ENCODE measurements around the gene SEMA5A. TPM values are rescaled to one million over a fixed set of nuclear protein-coding genes. Genes with fewer than 3 reads are reported as not detected.

SEMA5A gene
- total RNA-seq, 1 donor from 2014 or later: under 0.01 TPM

DNA sequence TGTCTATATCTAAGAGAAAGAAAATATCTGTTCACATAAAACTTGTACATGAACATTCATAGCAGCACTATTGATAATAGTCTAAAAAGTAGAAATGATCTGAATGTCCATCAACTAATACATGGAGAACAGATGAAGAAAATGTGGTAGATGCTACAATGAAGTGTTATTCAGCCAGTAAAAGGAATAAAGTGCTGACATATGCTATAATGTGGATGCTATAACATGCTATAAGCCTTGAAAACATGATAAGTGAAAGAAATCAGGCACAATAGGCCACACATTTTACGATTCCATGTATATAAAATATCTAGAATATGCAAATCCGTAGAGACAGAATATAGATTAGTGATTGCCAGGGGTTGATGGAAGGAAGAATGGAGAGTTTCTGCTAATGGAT lies 146.8 kb downstream of the SEMA5A start:
- DNase-seq (ENCODE audit: low read depth in 2 of 2): no peak

DNA sequence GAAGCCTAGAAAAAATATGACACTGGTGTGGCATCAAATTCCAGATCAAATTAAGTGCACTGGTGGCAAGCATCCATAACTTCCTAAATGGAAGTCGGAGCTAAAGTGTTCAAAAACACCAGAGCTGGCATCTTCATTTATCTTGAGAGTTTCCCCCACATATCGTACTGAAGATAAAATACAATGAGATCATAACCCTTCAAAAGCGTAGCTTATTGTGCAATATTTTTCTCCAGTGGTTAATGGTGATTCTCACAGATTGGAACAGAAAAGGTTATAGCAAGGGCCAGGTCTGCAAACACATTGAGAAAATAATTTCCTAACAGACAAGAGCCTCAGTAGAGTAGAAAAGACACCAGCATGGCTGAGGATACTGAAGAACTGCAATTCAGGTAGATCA lies 147.6 kb downstream of the SEMA5A start:
- no peak for DNase-seq (ENCODE audit: low read depth in 2 of 2)

DNA sequence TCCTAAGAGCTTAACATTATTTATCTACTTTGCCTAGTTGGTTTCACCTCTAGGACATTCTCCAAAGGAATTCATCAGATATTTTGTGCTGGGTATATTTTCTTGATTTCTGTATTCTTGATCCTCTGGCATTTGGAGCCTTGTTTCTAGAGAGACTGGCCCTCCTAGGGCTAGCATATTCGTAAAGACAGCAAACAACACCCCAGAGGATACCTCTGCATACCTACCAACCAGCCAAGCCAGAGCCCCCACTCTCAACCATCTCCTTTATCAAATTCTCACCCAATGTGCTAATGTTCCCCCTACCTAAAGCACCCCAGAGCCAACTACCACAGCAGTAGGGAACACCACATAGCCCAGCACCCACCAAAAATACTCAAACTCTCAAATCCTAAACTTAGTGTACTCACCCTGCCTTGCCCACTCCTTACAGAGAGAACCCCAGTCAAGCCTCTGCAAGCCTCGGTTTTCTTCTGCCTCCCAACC lies 149.5 kb downstream of the SEMA5A start:
- DNase-seq (ENCODE audit: low read depth in 2 of 2): no peak

DNA sequence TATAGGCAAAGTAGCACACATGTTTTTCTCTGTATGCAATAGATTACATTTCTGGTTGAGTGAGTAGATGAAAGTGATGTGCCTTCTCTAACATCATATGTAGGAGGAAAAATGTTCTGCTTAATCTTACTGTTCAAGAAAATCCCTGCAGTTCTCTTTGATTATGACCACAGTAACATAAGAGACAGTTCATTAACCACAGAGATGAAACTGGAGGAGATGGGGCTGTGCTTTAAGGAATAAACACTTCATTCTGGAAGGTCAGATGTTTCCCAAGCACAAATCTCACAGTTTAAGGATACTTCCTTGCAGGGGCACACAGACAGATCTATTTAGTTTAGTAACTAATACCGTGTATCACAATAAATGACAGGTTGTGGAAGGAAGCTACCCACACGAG lies 150.2 kb downstream of the SEMA5A start:
- DNase-seq (ENCODE audit: low read depth in 2 of 2): no peak

DNA sequence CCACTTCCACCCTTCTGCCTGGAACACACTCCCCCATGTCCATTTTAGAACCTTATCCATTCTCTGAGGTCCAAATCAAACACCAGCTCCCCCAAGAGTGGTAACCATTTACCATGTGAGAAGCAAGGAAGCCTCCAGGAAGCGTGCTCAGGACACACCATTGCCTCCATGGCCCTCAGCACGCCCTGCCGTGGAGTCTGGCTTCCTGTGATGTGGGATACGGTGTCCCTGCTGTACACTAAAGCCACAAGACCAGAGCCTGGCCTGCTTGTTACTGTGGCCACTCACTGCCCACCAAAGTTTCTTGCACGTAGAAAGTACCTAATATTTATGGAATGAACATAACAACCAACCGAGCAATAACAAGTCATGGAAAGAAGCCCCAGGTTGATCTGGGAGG lies 151.7 kb downstream of the SEMA5A start:
- no peak for DNase-seq (ENCODE audit: low read depth in 2 of 2)

DNA sequence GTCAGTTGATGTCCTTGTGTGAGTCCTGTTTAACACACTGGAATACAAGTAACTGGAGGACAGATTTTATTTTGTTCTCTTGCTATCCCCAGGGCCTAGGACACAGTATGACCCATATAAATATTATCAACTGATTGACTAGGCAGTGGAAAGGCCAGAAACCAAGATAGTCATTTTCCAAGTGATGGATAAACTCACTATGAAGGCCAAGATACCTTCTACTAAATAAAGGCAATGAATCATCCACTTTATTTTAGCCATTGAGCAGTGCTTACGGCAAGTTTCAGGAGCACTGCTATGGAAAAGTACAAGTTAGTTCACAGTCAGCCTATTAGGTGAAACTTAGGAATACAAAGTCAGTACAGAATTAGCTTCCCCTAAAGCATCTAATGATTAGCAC lies 153.2 kb downstream of the SEMA5A start:
- DNase-seq (ENCODE audit: low read depth in 2 of 2): no peak

DNA sequence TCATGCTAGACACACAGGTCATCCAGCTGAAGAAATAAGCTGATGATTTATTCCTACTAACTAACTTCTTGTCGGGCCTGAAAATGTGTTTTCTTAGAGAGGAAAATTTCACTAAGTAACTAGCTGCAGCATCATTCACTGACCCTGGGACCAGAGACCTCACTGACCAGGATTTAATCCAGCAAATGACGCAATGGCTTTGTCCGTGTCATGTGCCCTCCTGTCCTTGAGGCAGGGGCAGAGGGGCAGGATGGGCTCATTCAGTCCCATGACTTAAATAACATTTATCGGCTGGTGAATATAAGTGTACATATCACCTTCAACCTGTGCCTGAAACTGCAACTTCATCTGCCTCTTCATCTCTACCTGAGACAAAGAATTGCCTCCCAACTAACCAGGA lies 154.8 kb downstream of the SEMA5A start:
- DNase-seq (ENCODE audit: low read depth in 2 of 2): no peak

DNA sequence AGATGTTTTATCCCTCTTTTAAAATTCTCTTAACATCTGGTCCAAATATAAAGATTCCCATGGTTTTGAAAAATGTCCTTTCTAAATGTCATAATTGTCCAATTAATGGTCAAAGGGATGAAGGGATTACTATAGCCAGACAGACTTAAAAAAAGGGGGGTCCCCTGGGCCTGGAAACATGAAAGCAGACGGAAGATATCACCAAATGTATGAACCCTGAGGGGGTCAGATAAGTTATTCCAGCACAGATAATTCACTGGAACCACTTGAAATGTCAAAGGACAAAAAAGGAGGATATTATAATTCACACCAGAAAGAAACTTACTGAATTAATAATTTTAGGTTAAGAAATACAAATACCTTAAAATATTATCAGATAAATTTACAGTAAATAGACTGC lies 155.8 kb downstream of the SEMA5A start:
- no peak for DNase-seq (ENCODE audit: low read depth in 2 of 2)

DNA sequence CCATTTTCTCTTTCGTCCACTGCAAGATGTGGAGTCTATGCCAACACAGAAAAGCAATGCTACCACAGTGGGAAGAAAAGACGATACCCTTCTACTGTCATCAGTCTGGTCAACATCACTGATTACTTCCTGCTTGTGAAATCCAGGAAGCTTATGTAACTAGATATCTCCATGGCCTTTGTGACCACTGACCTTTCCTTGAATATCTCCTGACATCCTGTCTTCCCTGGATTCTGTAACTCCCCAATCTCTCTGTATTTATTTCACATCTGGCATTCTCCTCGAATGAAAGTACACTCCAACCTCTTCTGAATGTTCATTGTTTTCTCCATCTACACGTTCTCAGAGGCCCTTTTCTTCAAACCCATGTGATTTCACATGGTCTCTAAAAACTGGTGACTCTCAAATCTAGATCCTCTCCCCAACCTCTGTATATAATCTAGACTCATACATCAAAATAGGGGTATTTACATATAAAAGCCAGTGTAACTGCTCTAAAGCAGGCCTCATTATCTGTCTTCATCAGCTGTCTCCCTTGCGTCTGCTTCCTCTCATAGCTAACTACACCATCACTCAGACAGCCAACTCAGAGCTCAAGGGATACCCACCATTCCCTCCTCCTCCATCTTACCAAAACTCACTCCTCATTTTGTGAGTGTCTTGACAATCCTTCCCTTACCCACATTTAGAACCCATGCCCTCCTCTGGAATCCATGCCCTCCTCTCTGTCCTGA lies 156.8 kb downstream of the SEMA5A start:
- DNase-seq (ENCODE audit: low read depth in 2 of 2): peak in 1 of 2 donors; percentile 1

DNA sequence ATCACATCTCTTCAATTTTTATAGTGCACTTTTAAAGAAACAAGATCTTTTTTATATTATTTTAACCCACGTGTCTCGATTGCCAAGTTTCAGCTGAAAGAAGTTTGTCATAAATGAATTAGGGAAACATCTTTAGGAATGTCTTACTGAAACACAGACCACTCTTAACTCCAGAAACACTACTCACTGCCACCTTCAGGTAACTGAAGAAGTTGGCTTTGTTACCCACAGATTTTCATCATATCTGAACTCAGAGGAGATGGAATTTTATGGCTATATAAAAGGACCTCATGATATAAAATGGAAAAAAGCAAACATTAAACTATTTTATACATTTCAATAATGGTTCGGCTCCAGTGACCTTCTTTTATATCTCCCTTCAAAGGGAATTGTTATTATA lies 158.0 kb downstream of the SEMA5A start:
- no peak for DNase-seq (ENCODE audit: low read depth in 2 of 2)

DNA sequence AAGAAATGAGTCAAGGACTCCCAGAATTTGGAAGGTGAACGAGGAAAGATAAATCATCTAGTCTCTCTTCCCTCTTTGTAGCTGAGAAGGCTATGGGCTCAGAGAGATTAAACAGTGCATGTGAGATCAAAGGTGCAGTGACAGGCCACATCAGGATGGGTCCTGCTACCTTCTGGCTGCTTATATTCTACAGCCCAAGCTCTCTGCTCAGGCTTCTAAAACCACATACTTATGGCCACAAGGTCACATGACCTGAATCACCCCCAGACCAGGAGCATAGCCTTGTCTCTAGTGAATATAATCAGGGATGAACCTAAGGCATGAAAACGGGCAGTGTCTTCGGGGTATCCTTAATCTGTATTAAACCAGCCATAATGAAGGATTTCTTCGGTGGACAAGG lies 158.9 kb downstream of the SEMA5A start:
- no peak for DNase-seq (ENCODE audit: low read depth in 2 of 2)

DNA sequence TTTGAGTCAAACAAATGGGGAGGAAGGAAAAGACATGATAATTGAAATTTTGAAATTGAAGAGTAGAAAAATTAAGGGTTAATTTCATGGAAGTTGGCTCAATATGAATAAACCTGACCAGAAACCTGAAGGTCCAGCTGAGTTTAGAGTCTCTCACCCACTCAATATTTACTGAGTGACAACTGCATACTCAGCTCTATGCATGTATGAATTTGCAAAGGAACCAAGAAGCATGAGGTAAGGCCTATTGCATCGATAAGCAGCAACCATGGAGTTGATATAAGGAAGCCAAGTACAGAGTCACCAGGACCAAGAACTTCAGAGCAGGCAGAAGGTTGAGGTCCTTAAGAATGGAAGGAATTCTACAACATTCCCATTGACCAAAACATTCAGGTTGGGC lies 163.4 kb downstream of the SEMA5A start:
- no peak for DNase-seq (ENCODE audit: low read depth in 2 of 2)

DNA sequence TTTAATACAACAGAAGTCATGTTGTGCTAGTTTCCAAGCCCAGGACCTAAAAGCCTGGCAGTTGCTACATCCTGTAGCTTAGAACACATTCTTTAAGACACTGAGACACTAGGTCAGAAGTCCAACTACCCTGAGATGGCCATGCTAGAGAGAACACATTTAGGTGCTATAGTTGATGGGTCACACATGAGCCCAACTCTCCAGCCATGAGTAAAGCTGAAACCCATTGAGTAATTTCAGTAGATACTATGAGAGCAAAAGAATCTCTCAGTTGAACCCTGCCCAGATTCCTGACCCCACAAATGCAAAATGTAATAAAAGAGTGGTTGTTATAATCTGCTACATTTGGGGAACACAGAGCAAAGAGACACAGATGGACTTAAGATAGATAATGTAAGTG lies 164.4 kb downstream of the SEMA5A start:
- no peak for DNase-seq (ENCODE audit: low read depth in 2 of 2)

DNA sequence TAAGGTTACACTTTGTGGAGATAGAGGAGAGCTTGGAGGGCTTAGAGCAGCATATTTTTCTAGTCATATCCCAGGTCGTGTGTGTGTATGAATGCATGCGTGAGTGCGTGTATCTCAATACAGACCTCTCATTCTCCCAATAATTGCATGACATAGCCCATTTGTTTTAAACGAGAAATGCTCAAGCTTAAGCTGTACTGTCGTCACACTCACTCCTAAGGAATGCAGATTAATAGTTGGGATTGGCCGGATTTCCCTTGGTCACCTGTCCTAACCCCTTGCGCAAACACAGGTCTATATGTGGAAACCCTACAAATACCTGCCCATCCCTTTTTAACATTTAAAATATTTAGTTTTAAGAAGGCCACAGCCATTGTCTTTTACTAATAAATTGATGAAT lies 165.8 kb downstream of the SEMA5A start:
- DNase-seq (ENCODE audit: low read depth in 2 of 2): no peak

DNA sequence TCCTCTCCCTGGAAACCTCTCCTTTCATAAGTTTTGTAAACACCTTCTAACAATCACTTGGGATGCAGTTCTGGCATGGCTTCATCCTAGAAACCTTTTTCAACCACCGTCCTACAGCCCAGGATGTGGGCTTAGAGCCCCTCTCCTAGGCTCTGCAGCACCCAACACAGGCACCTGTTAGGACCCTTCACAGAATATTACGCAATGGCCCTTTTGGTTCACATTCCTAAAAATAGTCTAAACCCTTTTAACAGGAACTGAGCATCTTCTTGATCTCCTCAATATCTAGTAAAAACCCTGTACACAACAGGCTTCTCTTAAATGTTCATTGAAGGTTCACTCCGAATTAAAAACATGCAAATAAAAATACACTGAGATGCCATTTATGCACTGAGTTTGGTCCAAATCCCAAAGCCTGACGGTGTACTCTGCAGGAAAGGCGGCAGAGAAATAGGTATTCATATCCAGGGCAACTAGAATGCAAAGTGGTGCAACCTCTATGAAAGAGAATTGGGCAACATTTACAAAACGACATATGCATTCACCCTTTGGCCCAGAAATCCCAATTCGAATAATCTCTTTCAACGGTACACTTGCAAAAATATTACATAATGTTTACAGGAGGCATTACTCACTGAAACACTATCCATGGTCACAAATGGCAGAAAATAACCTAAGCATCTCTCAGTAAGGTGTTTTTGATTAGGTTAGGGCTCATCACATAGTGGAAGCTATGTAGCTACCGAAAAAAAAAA lies 169.3 kb downstream of the SEMA5A start:
- DNase-seq (ENCODE audit: low read depth in 2 of 2): no peak

DNA sequence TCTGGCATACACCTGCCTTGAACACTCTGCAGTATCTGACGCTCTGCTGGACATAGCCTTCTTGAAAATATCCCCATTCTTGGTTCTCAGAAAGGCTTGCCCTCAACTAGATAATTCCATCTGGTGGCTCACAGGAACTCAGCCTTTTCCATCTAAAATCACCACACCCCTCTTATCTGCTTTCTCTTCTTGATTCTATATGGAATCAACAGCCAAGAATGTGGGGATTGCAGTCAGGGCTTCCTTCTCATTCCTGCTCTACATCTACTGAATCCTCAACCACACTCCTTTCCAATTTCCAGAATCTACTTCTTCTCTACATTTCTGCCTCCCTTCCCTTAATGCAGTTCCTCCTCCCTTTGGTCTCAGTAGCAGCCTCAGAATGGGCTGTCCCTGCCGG lies 170.1 kb downstream of the SEMA5A start:
- DNase-seq (ENCODE audit: low read depth in 2 of 2): no peak

DNA sequence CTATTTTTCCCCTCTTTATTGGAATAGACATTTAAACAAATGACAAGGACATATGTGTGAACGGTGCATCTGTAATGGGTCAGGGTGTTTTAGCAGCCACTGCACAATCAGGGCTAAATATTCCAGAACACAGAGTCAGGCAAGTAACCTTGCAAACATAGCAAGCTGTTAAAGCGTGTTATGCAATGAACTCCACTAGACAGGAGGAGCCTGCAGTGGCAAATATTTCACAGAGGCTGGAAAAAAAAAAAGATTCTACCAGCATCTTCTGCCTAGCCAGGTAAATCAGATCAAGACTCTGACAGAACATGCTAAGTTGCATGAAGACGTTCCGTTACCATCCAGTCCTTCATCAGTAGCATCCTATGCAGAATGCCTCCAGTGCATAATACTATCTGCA lies 171.8 kb downstream of the SEMA5A start:
- no peak for DNase-seq (ENCODE audit: low read depth in 2 of 2)

DNA sequence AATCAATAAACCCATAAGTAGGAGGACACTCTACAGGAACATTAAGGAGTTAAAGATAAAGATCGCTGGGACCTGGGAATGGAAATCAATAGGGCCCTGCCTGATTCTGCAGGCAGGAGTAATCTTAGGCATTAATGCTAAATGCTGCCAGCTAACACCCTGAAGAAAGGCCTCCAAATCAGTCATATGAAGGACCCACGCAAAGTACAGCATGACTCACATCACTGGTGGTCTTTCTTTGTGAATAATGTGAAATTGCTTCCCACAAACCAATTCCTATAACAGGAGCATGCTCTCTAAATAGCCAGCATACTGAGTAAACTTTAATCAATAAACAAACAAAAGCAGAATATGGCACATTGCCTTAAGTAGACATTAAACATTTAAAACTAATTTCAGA lies 172.3 kb downstream of the SEMA5A start:
- no peak for DNase-seq (ENCODE audit: low read depth in 2 of 2)

DNA sequence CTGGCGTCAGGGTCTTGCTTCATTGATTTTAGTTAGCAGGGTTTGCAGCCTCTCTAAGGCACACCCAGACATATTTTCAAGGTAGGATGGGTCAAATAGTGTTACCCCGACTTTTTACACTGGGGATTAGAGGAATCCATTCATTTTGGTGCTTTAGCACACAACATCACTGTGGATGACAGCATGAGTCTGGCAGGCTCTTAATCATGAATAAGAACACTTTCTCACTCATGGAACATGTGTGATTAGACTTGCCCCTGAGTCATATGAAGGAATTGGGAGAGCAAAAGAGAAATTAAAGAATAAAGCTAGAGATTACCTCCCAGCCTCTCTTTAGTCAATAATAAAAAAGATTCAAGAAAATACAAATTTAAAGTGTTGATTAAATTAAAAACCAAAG lies 175.6 kb downstream of the SEMA5A start:
- no peak for DNase-seq (ENCODE audit: low read depth in 2 of 2)

DNA sequence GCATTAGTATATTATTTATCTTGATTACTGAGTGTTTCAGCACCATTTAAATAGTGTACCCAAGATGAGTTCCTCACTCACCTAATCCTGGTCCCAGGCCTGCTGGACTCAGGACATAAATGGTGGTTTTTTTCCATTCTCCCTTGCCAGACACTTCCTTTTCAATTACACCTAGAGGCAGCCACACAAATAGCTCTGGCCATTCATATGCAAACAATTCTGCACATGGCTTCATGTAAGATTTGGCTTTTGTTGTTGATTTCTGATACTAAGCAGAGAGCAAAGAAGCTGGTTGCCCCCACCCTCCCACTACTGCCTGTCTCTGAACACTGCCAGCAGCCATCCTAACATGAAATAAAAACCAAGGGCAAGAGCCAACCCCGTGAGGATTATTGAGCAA lies 180.4 kb downstream of the SEMA5A start:
- no peak for DNase-seq (ENCODE audit: low read depth in 2 of 2)

DNA sequence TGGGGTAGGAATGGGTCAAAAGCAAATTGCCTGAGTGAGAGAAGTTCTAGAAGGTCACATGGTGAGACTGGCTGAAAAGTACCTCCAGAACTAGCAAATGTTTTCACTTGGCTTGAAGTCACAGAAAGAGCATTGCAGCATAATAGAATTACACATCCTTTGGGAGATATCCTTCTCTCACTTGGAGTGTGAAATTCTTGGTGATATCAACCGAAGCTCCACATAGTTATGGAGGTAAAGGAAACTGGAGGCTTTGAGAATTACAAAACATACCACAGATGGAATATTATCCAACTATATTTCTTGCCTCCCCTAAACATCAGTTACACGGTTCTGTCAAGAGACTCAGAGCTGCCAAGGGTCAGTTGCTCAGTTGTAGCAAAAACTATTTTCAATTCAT lies 182.4 kb downstream of the SEMA5A start:
- no peak for DNase-seq (ENCODE audit: low read depth in 2 of 2)

DNA sequence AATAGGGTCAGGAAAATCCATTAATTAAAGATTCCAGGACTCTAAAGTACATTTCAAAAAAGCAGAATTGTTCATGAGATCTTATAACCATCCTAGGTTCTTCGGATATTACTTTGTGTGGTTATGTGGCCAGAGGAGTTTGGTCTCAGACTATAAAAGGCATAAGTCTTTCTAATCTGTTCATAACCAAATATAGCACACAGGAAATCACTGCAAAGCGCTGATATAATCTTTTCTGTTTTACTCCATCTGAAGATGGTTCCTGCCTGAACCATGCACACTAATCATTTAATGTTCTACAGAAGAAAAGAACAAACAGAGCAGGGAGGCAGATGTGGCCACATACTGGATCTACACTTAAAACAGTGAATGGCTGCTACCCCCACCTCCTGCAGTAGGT lies 182.8 kb downstream of the SEMA5A start:
- no peak for DNase-seq (ENCODE audit: low read depth in 2 of 2)

DNA sequence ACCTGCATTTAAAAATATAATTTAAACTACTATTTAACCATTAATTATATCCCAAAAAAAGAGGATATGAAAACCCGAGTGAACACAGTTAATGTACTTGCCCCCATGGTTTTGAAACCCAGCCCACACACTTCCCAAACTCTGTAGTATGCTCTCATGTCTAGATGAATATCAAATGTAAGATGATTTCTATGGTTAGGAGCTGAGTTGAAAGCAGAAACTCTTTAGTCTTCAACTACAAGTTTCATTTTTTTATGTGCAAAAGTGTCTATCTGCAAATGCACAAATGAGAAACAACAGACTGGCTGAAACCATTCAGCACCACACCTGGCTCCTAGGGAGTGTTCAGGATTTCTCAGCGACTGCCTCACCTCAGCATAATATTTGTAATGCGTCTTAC lies 183.3 kb downstream of the SEMA5A start:
- no peak for DNase-seq (ENCODE audit: low read depth in 2 of 2)
